Muscle of leg (tissue), 11 donors: ENCODE data around the gene SLC35E4. TPM values are rescaled to one million over a fixed set of nuclear protein-coding genes. Genes with fewer than 3 reads are reported as not detected.

Experiments
- DNase-seq: peaks from one replicate; pipeline ENCODE4 v3.0.0; 2013
- H3K27ac ChIP-seq: one replicate; pipeline ENCODE4 v1.5.1; 2013; ENCODE audit warnings: mild to moderate bottlenecking, low read length, control low read depth
- H3K27me3 ChIP-seq: one replicate; pipeline ENCODE4 v1.6.1; 2013; ENCODE audit warnings: low read length; ENCODE audit not compliant: control insufficient read depth, insufficient read depth
- H3K36me3 ChIP-seq: one replicate; pipeline ENCODE4 v1.6.1; 2013; ENCODE audit warnings: low read length; ENCODE audit not compliant: control insufficient read depth, insufficient read depth
- H3K4me1 ChIP-seq: one replicate; pipeline ENCODE4 v1.6.1; 2013; ENCODE audit warnings: low read length; ENCODE audit not compliant: control insufficient read depth, insufficient read depth
- H3K4me3 ChIP-seq: one replicate; pipeline ENCODE4 v1.5.1; 2013; ENCODE audit warnings: low read length, control low read depth
- H3K9me3 ChIP-seq: replicated peaks from 2 replicates; pipeline ENCODE4 v1.6.1; 2013; ENCODE audit warnings: low read depth, low read length; ENCODE audit not compliant: control insufficient read depth
- WGBS: methylation state at CpG from one replicate; pipeline ENCODE4 v1.1.5; 2013; ENCODE audit warnings: missing lambda C conversion rate; ENCODE audit not compliant: insufficient coverage; 5-methylcytosine and 5-hydroxymethylcytosine counted together
- polyA plus RNA-seq, 8 donors: library from polyadenylated mRNA; unstranded; fragments of 120-200 nt; gene quantifications; one replicate each; pipeline versions ENCODE4 v1.2.1 to v1.2.3, GENCODE V29; 2013; ENCODE audit warnings: inconsistent platforms in 1 of 8, low replicate concordance in 1 of 8; ENCODE audit not compliant: insufficient read length in 8 of 8, insufficient read depth in 1 of 8
- total RNA-seq: library from RNA; stranded (reverse); fragments of 120-200 nt; gene quantifications from one replicate; pipeline ENCODE4 v1.2.4, GENCODE V29; 2013

The SLC35E4 gene
- total and polyA plus RNA-seq, 9 donors: 1.8 to 3.9 (median 2.5) TPM

GRCh38 chr22:30601464-30601863 is 34.1 kb upstream of the SLC35E4 start:
- DNase-seq: no peak
- H3K4me1 ChIP-seq: peaks cover 6% of the 10 kb centered on the region
- WGBS: no CpG with 5 or more reads among the region's 5 CpGs

GRCh38 chr22:30602049-30602448 is 33.5 kb upstream of the SLC35E4 start:
- no peak for DNase-seq
- H3K36me3 ChIP-seq: no peaks in the 10 kb centered on the region
- peaks cover 10% of the 10 kb centered on the region for H3K4me1 ChIP-seq
- WGBS: no CpG with 5 or more reads among the region's 3 CpGs
- no peak overlapping the region for H3K4me3 ChIP-seq
- H3K9me3 ChIP-seq: no peaks in the 10 kb centered on the region
- no peak overlapping the region for H3K27ac ChIP-seq
- H3K27me3 ChIP-seq: no peaks in the 10 kb centered on the region

More at GRCh38 chr22:30601464-30601863, 34.1 kb upstream of the SLC35E4 start:
- H3K9me3 ChIP-seq: no peaks in the 10 kb centered on the region
- no peak overlapping the region for H3K27ac ChIP-seq
- H3K4me3 ChIP-seq: no peak overlapping the region
- H3K27me3 ChIP-seq: no peaks in the 10 kb centered on the region
- no peaks in the 10 kb centered on the region for H3K36me3 ChIP-seq

- no peaks in the 10 kb centered on the region for H3K9me3 ChIP-seq
- no peaks in the 10 kb centered on the region for H3K36me3 ChIP-seq
- 58% methylated on average over 2 of the region's 3 CpGs for WGBS
- peaks cover 27% of the 10 kb centered on the region for H3K4me1 ChIP-seq
- DNase-seq: no peak
- no peak overlapping the region for H3K4me3 ChIP-seq
- H3K27ac ChIP-seq: no peak overlapping the region
- H3K27me3 ChIP-seq: no peaks in the 10 kb centered on the region
These were observed 31.8 kb upstream of the SLC35E4 start for GRCh38 chr22:30603801-30604200.

- Histone ChIP-seq H3K4me1 (peaks cover 34% of the 10 kb centered on the region), H3K36me3 (no peaks in the 10 kb centered on the region), H3K4me3 (no peak overlapping the region), H3K27me3 (no peaks in the 10 kb centered on the region), H3K27ac (no peak overlapping the region), H3K9me3 (no peaks in the 10 kb centered on the region)
- no peak for DNase-seq
- no CpG with 5 or more reads among the region's 2 CpGs for WGBS
These were observed 30.9 kb upstream of the SLC35E4 start for GRCh38 chr22:30604723-30605122.

- Histone ChIP-seq H3K27ac (peak overlapping the region; percentile 57), H3K27me3 (no peaks in the 10 kb centered on the region), H3K9me3 (no peaks in the 10 kb centered on the region), H3K36me3 (no peaks in the 10 kb centered on the region), H3K4me1 (peaks cover 37% of the 10 kb centered on the region), H3K4me3 (no peak overlapping the region)
- peak; percentile 37 for DNase-seq
- WGBS: 19% methylated on average over 3 of the region's 9 CpGs
These were observed 30.0 kb upstream of the SLC35E4 start for GRCh38 chr22:30605449-30606110.

GRCh38 chr22:30606455-30607299 is 28.9 kb upstream of the SLC35E4 start, which contains the start of gene TCN2:
TCN2 (plus strand) TSS chr22:30607174; CDS start chr22:30607332, 158 bp downstream.
- DNase-seq: peak; percentile 88
- H3K27ac ChIP-seq: peak within 1 kb of the TSS; percentile 90
- no peaks in the 10 kb centered on the region for H3K27me3 ChIP-seq
- no peaks in the 10 kb centered on the region for H3K9me3 ChIP-seq
- H3K36me3 ChIP-seq: no peaks in the 10 kb centered on the region
- 0% methylated on average over 17 of the region's 24 CpGs for WGBS
- H3K4me3 ChIP-seq: peak within 1 kb of the TSS; percentile 72
- peaks cover 37% of the 10 kb centered on the region for H3K4me1 ChIP-seq

- Histone ChIP-seq H3K27me3 (no peaks in the 10 kb centered on the region), H3K36me3 (no peaks in the 10 kb centered on the region), H3K9me3 (no peaks in the 10 kb centered on the region), H3K4me3 (peak overlapping the region; percentile 72), H3K4me1 (peaks cover 37% of the 10 kb centered on the region), H3K27ac (peak overlapping the region; percentile 90)
- 61% methylated on average over 2 of the region's 7 CpGs for WGBS
- DNase-seq: no peak
These were observed 28.2 kb upstream of the SLC35E4 start for GRCh38 chr22:30607300-30607930.

GRCh38 chr22:30607939-30608338 is 27.6 kb upstream of the SLC35E4 start:
- Histone ChIP-seq H3K27me3 (no peaks in the 10 kb centered on the region), H3K27ac (no peak overlapping the region), H3K4me3 (no peak overlapping the region), H3K4me1 (peaks cover 37% of the 10 kb centered on the region), H3K36me3 (peaks cover 5% of the 10 kb centered on the region), H3K9me3 (no peaks in the 10 kb centered on the region)
- 34% methylated on average over 2 of the region's 7 CpGs for WGBS
- DNase-seq: no peak

- WGBS: 46% methylated on average over 13 of the region's 17 CpGs
- peak overlapping the region; percentile 67 for H3K27ac ChIP-seq
- no peaks in the 10 kb centered on the region for H3K9me3 ChIP-seq
- DNase-seq: peak; percentile 78
- H3K36me3 ChIP-seq: peaks cover 10% of the 10 kb centered on the region
- no peaks in the 10 kb centered on the region for H3K27me3 ChIP-seq
- peaks cover 37% of the 10 kb centered on the region for H3K4me1 ChIP-seq
- H3K4me3 ChIP-seq: no peak overlapping the region
These were observed 26.1 kb upstream of the SLC35E4 start for GRCh38 chr22:30609260-30610185.
